OCI-LY3 (cell line): ENCODE data around the gene PCDHA7.
"Not testable (repeated sequence)": the region's sequence is repeated elsewhere in the genome, so short reads cannot be mapped to it uniquely, and the experiment has no call there.

Source experiments
- CTCF ChIP-seq: fragments of 200-600, 300-600 bp; sonication (generic); IDR thresholded peaks from 2 replicates; pipeline ENCODE4 v1.5.1; 2014; ENCODE audit warnings: antibody characterized with exemption, low read length, low read depth
- EZH2phosphoT487 ChIP-seq: fragments of 200-600 bp; shearing (Covaris generic); IDR thresholded peaks from 2 replicates; pipeline ENCODE4 v1.6.1; 2018; ENCODE audit warnings: antibody characterized with exemption, mixed run types, low read depth

- TF ChIP-seq CTCF, EZH2phosphoT487: not testable (repeated sequence)
These were observed 4.3 kb upstream of the PCDHA7 start for GRCh38 chr5:140829511-140830501.
